HepG2 (cell line): ENCODE results near the gene GDAP1L1. TPM values are rescaled to one million over a fixed set of nuclear protein-coding genes. Genes with fewer than 3 reads are reported as not detected.

Experiments used
- CCAR2 ChIP-seq: fragments of 200-400 bp; formaldehyde crosslinking; optimal IDR thresholded peaks from 2 replicates; pipeline ENCODE3; 2018; ENCODE audit warnings: low read depth, mild to moderate bottlenecking, low read length, moderate library complexity
- EZH2 ChIP-seq: conservative IDR thresholded peaks from 2 replicates; pipeline ENCODE4 v1.6.1; 2012; ENCODE audit warnings: mild to moderate bottlenecking, low read depth, low read length, moderate library complexity
- GATA4 ChIP-seq: sonication (generic); IDR thresholded peaks from 2 replicates; pipeline ENCODE4 v1.6.1; 2016; ENCODE audit warnings: antibody characterized with exemption, low read depth, borderline replicate concordance
- HMGA1 ChIP-seq: sonication (generic); formaldehyde crosslinking; conservative IDR thresholded peaks from 2 replicates; pipeline ENCODE4 v1.4.0; 2020; ENCODE audit warnings: missing genetic modification reagents
- KDM5A ChIP-seq: fragments of 200-600 bp; sonication (generic); IDR thresholded peaks from 2 replicates; pipeline ENCODE4 v1.7.0; 2018; ENCODE audit warnings: antibody characterized with exemption, mild to moderate bottlenecking, low read length, borderline replicate concordance
- KDM6A ChIP-seq: IDR thresholded peaks from 2 replicates; pipeline ENCODE4 v1.6.1; 2016; ENCODE audit warnings: low read depth
- KLF15 ChIP-seq: sonication (generic); formaldehyde crosslinking; IDR thresholded peaks from 2 replicates; pipeline ENCODE4 v1.8.1; 2023; ENCODE audit warnings: borderline replicate concordance, mild to moderate bottlenecking, inconsistent platforms, missing genetic modification reagents, mixed read lengths
- KLF6 ChIP-seq: IDR thresholded peaks from 2 replicates; pipeline ENCODE4 v1.8.0; 2016; ENCODE audit warnings: missing biosample characterization, missing genetic modification reagents
- LCORL ChIP-seq, 2 experiments: fragments of 450-650 bp in 1 of 2; sonication (generic) in 1 of 2; formaldehyde crosslinking in 1 of 2; IDR thresholded peaks; 2 replicates each; pipeline versions ENCODE4 v1.5.0 to v1.6.1; 2017 to 2020; ENCODE audit warnings: antibody characterized with exemption in 1 of 2, missing genetic modification reagents in 1 of 2
- MAFF ChIP-seq: IDR thresholded peaks from 2 replicates; pipeline ENCODE4 v1.6.1; 2011; ENCODE audit warnings: low read depth, low read length, improper control_type of control experiment
- REXO4 ChIP-seq: sonication (generic); formaldehyde crosslinking; IDR thresholded peaks from 2 replicates; pipeline ENCODE4 v1.8.0; 2022; ENCODE audit warnings: missing genetic modification reagents, mild to moderate bottlenecking, borderline replicate concordance
- SPEN ChIP-seq: sonication (generic); formaldehyde crosslinking; IDR thresholded peaks from 2 replicates; pipeline ENCODE4 v1.5.1; 2020; ENCODE audit warnings: low read depth, mild to moderate bottlenecking, missing genetic modification reagents
- ZBTB3 ChIP-seq: sonication (generic); formaldehyde crosslinking; IDR thresholded peaks from 2 replicates; pipeline ENCODE4 v1.4.0; 2020; ENCODE audit warnings: low read depth, mild to moderate bottlenecking, moderate library complexity, missing genetic modification reagents, borderline replicate concordance
- ZEB1 ChIP-seq: IDR thresholded peaks from 2 replicates; pipeline ENCODE4 v1.6.1; 2012; ENCODE audit warnings: mild to moderate bottlenecking, low read depth, inconsistent platforms; ENCODE audit not compliant: insufficient replicate concordance
- ZKSCAN5 ChIP-seq: sonication (generic); formaldehyde crosslinking; IDR thresholded peaks from 2 replicates; pipeline ENCODE4 v1.5.1; 2020; ENCODE audit warnings: mild to moderate bottlenecking, missing genetic modification reagents
- ZNF674 ChIP-seq: sonication (generic); formaldehyde crosslinking; IDR thresholded peaks from 2 replicates; pipeline ENCODE4 v1.5.0; 2020; ENCODE audit warnings: low read depth, mild to moderate bottlenecking, missing genetic modification reagents
- ZNF761 ChIP-seq: sonication (generic); formaldehyde crosslinking; conservative IDR thresholded peaks from 2 replicates; pipeline ENCODE4 v1.4.0; 2020; ENCODE audit warnings: mild to moderate bottlenecking, missing genetic modification reagents
- ZNF777 ChIP-seq: sonication (generic); formaldehyde crosslinking; IDR thresholded peaks from 2 replicates; pipeline ENCODE4 v1.4.0; 2020; ENCODE audit warnings: missing genetic modification reagents
- ZZZ3 ChIP-seq: sonication (generic); formaldehyde crosslinking; IDR thresholded peaks from 2 replicates; pipeline ENCODE4 v1.4.0; 2020; ENCODE audit warnings: missing genetic modification reagents, mild to moderate bottlenecking, borderline replicate concordance
- polyA plus RNA-seq, 8 experiments: library from polyadenylated mRNA; depleted of rRNA in 3 of 8; stranded (reverse) in 7 of 8; unstranded in 1 of 8; fragments of >200 nt; fragmentation: Illumina TruSeq in 4 of 8; extraction: Trizol in 4 of 8; gene quantifications; 2 replicates each; pipeline versions ENCODE4 v1.2.1 to v1.2.3, GENCODE V29; 2011 to 2016; ENCODE audit warnings: low read depth in 4 of 8, missing spikeins in 1 of 8, mixed read lengths in 1 of 8; ENCODE audit not compliant: insufficient read depth in 1 of 8
- total RNA-seq, 5 experiments: library from RNA; depleted of rRNA; stranded (reverse); fragments of >200 nt; fragmentation: Illumina TruSeq; extraction: Trizol; gene quantifications; 2 replicates each; pipeline ENCODE4 v1.2.3, GENCODE V29; 2016; ENCODE audit warnings: low read depth in 1 of 5
- TF ChIP-seq, protein P1 (sequence below): sonication (generic); formaldehyde crosslinking; IDR thresholded peaks from 2 replicates; pipeline ENCODE4 v1.5.1; 2020; ENCODE audit warnings: missing genetic modification reagents, mild to moderate bottlenecking, borderline replicate concordance
- TF ChIP-seq, protein P2 (sequence below): sonication (generic); formaldehyde crosslinking; IDR thresholded peaks from 2 replicates; pipeline ENCODE4 v1.8.0; 2022; ENCODE audit warnings: missing genetic modification reagents, mild to moderate bottlenecking, borderline replicate concordance
- TF ChIP-seq, protein P3 (sequence below): sonication (generic); formaldehyde crosslinking; IDR thresholded peaks from 2 replicates; pipeline ENCODE4 v1.5.0; 2020; ENCODE audit warnings: mild to moderate bottlenecking, missing genetic modification reagents, borderline replicate concordance

The GDAP1L1 gene
- total and polyA plus RNA-seq, 2 of the 13 experiments (the other 11 are each of a cell fraction or from before 2014, with no cell fraction given), result 0.04 TPM; not detected in 1

DNA sequence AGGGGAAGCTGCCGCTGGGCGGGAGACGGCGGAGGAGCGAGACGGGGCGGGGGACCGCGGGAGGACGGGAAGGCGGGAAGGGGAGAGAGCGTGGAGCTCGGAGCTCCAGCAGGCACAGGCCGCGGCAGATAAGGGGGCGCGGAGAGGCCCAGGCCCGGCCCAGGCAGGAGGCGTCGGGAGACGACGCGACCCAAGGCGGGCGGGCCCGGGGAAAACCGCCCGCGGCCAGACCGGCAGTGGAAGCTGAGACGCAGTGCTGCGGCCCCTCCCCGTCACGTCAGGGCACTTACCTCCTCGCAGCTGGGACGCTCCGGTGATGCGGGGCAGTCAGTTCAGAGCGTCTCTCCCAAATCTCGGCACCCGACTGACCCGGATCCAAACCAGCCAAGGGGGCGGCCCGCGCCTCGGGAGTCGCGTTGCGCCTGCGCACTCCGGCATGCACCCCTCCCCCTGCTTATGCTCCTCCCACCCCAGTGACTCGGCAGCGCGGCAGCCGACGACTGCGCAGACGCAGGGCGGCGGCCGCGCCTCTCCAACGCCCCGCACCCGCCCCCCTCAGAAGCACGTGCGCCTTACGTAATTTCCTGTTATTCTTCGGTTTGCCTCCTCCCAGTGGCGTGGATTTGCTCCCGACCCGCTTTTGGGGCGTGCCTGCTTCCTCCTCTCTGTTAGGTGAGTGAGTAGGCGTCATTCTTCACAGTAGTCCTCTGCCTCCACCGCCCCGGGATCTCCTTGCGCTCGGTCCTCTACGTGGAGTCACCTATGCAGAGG is 36.5 kb upstream of the GDAP1L1 start, which contains the start of gene OSER1 (continued):
- TF ChIP-seq REXO4 (CRISPR knock-in tag) (peak; percentile 80), ZKSCAN5 (0 out of 2 replicates have a peak, but pooled peaks have one; percentile 57), ZNF761 (CRISPR knock-in tag) (no peak; the same call in 1 of the 2 replicates), KLF15 (peak; percentile 76), EZH2 (no peak), ZEB1 (peak; percentile 80), HMGA1 (CRISPR knock-in tag) (no peak), ZNF777 (CRISPR knock-in tag) (0 out of 2 replicates have a peak, but pooled peaks have one; percentile 14), ZBTB3 (CRISPR knock-in tag) (peak; percentile 17; the same call in 1 of the 2 replicates), KDM6A (CRISPR knock-in tag) (no peak), MAFF (no peak; the same call in 1 of the 2 replicates), ZZZ3 (no peak; the same call in 1 of the 2 replicates), ZNF674 (CRISPR knock-in tag) (0 out of 2 replicates have a peak, but pooled peaks have one; percentile 85), GATA4 (peak; percentile 90), KLF6 (CRISPR knock-in tag) (peak; percentile 68; the same call in 1 of the 2 replicates), CCAR2 (no peak), SPEN (CRISPR knock-in tag) (no peak), LCORL (IDR thresholded peaks at IDR 0.05) (peak; percentile 71; the same call in 1 of the 2 replicates), LCORL (CRISPR knock-in tag; IDR thresholded peaks at IDR 0.05) (peak; percentile 98), KDM5A (peak; percentile 67; the same call in 1 of the 2 replicates)
- TF ChIP-seq, protein P1, sequence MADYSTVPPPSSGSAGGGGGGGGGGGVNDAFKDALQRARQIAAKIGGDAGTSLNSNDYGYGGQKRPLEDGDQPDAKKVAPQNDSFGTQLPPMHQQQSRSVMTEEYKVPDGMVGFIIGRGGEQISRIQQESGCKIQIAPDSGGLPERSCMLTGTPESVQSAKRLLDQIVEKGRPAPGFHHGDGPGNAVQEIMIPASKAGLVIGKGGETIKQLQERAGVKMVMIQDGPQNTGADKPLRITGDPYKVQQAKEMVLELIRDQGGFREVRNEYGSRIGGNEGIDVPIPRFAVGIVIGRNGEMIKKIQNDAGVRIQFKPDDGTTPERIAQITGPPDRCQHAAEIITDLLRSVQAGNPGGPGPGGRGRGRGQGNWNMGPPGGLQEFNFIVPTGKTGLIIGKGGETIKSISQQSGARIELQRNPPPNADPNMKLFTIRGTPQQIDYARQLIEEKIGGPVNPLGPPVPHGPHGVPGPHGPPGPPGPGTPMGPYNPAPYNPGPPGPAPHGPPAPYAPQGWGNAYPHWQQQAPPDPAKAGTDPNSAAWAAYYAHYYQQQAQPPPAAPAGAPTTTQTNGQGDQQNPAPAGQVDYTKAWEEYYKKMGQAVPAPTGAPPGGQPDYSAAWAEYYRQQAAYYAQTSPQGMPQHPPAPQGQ, result no peak; the same call in 1 of the 2 replicates
- TF ChIP-seq, protein P2, sequence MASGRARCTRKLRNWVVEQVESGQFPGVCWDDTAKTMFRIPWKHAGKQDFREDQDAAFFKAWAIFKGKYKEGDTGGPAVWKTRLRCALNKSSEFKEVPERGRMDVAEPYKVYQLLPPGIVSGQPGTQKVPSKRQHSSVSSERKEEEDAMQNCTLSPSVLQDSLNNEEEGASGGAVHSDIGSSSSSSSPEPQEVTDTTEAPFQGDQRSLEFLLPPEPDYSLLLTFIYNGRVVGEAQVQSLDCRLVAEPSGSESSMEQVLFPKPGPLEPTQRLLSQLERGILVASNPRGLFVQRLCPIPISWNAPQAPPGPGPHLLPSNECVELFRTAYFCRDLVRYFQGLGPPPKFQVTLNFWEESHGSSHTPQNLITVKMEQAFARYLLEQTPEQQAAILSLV (CRISPR knock-in tag), result peak; percentile 98
- TF ChIP-seq, protein P3, sequence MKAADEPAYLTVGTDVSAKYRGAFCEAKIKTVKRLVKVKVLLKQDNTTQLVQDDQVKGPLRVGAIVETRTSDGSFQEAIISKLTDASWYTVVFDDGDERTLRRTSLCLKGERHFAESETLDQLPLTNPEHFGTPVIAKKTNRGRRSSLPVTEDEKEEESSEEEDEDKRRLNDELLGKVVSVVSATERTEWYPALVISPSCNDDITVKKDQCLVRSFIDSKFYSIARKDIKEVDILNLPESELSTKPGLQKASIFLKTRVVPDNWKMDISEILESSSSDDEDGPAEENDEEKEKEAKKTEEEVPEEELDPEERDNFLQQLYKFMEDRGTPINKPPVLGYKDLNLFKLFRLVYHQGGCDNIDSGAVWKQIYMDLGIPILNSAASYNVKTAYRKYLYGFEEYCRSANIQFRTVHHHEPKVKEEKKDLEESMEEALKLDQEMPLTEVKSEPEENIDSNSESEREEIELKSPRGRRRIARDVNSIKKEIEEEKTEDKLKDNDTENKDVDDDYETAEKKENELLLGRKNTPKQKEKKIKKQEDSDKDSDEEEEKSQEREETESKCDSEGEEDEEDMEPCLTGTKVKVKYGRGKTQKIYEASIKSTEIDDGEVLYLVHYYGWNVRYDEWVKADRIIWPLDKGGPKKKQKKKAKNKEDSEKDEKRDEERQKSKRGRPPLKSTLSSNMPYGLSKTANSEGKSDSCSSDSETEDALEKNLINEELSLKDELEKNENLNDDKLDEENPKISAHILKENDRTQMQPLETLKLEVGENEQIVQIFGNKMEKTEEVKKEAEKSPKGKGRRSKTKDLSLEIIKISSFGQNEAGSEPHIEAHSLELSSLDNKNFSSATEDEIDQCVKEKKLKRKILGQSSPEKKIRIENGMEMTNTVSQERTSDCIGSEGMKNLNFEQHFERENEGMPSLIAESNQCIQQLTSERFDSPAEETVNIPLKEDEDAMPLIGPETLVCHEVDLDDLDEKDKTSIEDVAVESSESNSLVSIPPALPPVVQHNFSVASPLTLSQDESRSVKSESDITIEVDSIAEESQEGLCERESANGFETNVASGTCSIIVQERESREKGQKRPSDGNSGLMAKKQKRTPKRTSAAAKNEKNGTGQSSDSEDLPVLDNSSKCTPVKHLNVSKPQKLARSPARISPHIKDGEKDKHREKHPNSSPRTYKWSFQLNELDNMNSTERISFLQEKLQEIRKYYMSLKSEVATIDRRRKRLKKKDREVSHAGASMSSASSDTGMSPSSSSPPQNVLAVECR (CRISPR knock-in tag), result peak; percentile 99
